DMS79 (cell line): ENCODE data around the gene SUPT5H.
A peak's percentile ranks its signal among the peaks of the same experiment; 100 is the strongest.

Experiments
- DNase-seq: peaks from one replicate; lab custom pipeline; 2025; lab: John Stamatoyannopoulos, UW

The SUPT5H gene

GRCh38 chr19:39497701-39497995 is 52.3 kb downstream of the SUPT5H start:
- DNase-seq, result no peak

- DNase-seq, result peak; percentile 85
Observed at GRCh38 chr19:39497996-39498797, 52.8 kb downstream of the SUPT5H start.

GRCh38 chr19:39498798-39499642 is 53.6 kb downstream of the SUPT5H start, which contains the start of gene DLL3:
TSS of gene DLL3 (plus strand) at chr19:39498947. CDS start at chr19:39498975, 28 bp downstream.
- peak; percentile 64 for DNase-seq

- no peak for DNase-seq
Observed at GRCh38 chr19:39499932-39500331, 54.5 kb downstream of the SUPT5H start.

GRCh38 chr19:39500543-39500942 is 55.2 kb downstream of the SUPT5H start:
- DNase-seq, result no peak

- DNase-seq, result no peak
Observed at GRCh38 chr19:39501340-39501739, 56.0 kb downstream of the SUPT5H start.

GRCh38 chr19:39502640-39503417 is 57.4 kb downstream of the SUPT5H start:
- no peak for DNase-seq

GRCh38 chr19:39506598-39506943 is 61.2 kb downstream of the SUPT5H start:
- DNase-seq, result no peak

- DNase-seq, result peak; percentile 78
Observed at GRCh38 chr19:39506944-39507714, 61.7 kb downstream of the SUPT5H start.

- no peak for DNase-seq
Observed at GRCh38 chr19:39507715-39508364, 62.5 kb downstream of the SUPT5H start.

- DNase-seq, result no peak
Observed at GRCh38 chr19:39508629-39509028, 63.2 kb downstream of the SUPT5H start.

GRCh38 chr19:39509233-39509632 is 63.9 kb downstream of the SUPT5H start:
- no peak for DNase-seq

GRCh38 chr19:39512988-39513387 is 67.6 kb downstream of the SUPT5H start:
- no peak for DNase-seq

GRCh38 chr19:39514840-39515550 is 69.6 kb downstream of the SUPT5H start, which contains the start of gene SELENOV:
TSS of gene SELENOV (plus strand) at chr19:39515139. CDS start at chr19:39515213, 74 bp downstream.
- peak; percentile 65 for DNase-seq

- peak; percentile 65 for DNase-seq
Observed at GRCh38 chr19:39515551-39516191, 70.3 kb downstream of the SUPT5H start.

GRCh38 chr19:39516270-39516669 is 70.9 kb downstream of the SUPT5H start:
- no peak for DNase-seq

GRCh38 chr19:39517432-39517831 is 72.0 kb downstream of the SUPT5H start:
- no peak for DNase-seq

- DNase-seq, result no peak
Observed at GRCh38 chr19:39518458-39518857, 73.1 kb downstream of the SUPT5H start.

- no peak for DNase-seq
Observed at GRCh38 chr19:39518975-39519374, 73.6 kb downstream of the SUPT5H start.
